Activated T-cell treated with anti-CD3 and anti-CD28 coated beads, Interleukin-2, amount 50 U/mL, for 24 hours (primary cell): Measurements from ENCODE around the gene CLCNKA.
"Not testable (repeated sequence)": the region's sequence is repeated elsewhere in the genome, so short reads cannot be mapped to it uniquely, and the experiment has no call there.

Source experiments
- DNase-seq: peaks from one replicate; pipeline ENCODE4 v3.0.0-alpha.2; 2020
- H3K27ac Mint-ChIP-seq: 2 replicates; pipeline ENCODE4 v1.8.0; 2020; ENCODE audit warnings: mild to moderate bottlenecking, mixed read lengths
- H3K27me3 Mint-ChIP-seq: 2 replicates; pipeline ENCODE4 v1.8.0; 2020; ENCODE audit warnings: mixed read lengths
- H3K36me3 Mint-ChIP-seq: 2 replicates; pipeline ENCODE4 v1.8.0; 2020; ENCODE audit warnings: low read depth, mixed read lengths
- H3K4me1 Mint-ChIP-seq: 2 replicates; pipeline ENCODE4 v1.8.0; 2020; ENCODE audit warnings: low read depth, mixed read lengths
- H3K4me3 Mint-ChIP-seq: 2 replicates; pipeline ENCODE4 v1.8.0; 2020; ENCODE audit warnings: mild to moderate bottlenecking, moderate library complexity, mixed read lengths
- H3K9me3 Mint-ChIP-seq: 2 replicates; pipeline ENCODE4 v1.8.0; 2020; ENCODE audit warnings: mixed read lengths

The CLCNKA gene

GRCh38 chr1:16053781-16054502 is 32.1 kb downstream of the CLCNKA start:
- Mint-ChIP-seq H3K4me1 (peaks cover 6% of the 10 kb centered on the region), H3K27me3 (peaks cover 18% of the 10 kb centered on the region), H3K9me3 (no peaks in the 10 kb centered on the region), H3K36me3 (no peaks in the 10 kb centered on the region), H3K4me3 (no peak overlapping the region), H3K27ac (no peak overlapping the region)
- DNase-seq, result no peak

GRCh38 chr1:16054598-16055540 is 33.0 kb downstream of the CLCNKA start:
- Mint-ChIP-seq H3K27me3 (peaks cover 10% of the 10 kb centered on the region), H3K27ac (no peak overlapping the region), H3K4me1 (peaks cover 6% of the 10 kb centered on the region), H3K36me3 (no peaks in the 10 kb centered on the region), H3K4me3 (no peak overlapping the region), H3K9me3 (no peaks in the 10 kb centered on the region)
- DNase-seq, result no peak

- Mint-ChIP-seq H3K9me3 (no peaks in the 10 kb centered on the region), H3K27ac (no peak overlapping the region), H3K4me3 (no peak overlapping the region), H3K4me1 (peaks cover 6% of the 10 kb centered on the region), H3K27me3 (peaks cover 4% of the 10 kb centered on the region), H3K36me3 (no peaks in the 10 kb centered on the region)
- peak; percentile 90 for DNase-seq
These were observed 34.0 kb downstream of the CLCNKA start for GRCh38 chr1:16055613-16056520.

GRCh38 chr1:16056521-16056912 is 34.7 kb downstream of the CLCNKA start:
- not testable (repeated sequence) for H3K36me3 Mint-ChIP-seq, H3K27me3 Mint-ChIP-seq, DNase-seq, H3K27ac Mint-ChIP-seq, H3K4me3 Mint-ChIP-seq, H3K9me3 Mint-ChIP-seq, H3K4me1 Mint-ChIP-seq

- not testable (repeated sequence) for H3K27ac Mint-ChIP-seq, H3K27me3 Mint-ChIP-seq, H3K36me3 Mint-ChIP-seq, DNase-seq, H3K4me1 Mint-ChIP-seq, H3K9me3 Mint-ChIP-seq, H3K4me3 Mint-ChIP-seq
These were observed 35.6 kb downstream of the CLCNKA start for GRCh38 chr1:16057314-16057915.

- H3K4me1 Mint-ChIP-seq, DNase-seq: not testable (repeated sequence)
These were observed 36.7 kb downstream of the CLCNKA start for GRCh38 chr1:16058394-16059120.

GRCh38 chr1:16061266-16061665 is 39.4 kb downstream of the CLCNKA start:
- no peaks in the 10 kb centered on the region for H3K9me3 Mint-ChIP-seq
- no peak overlapping the region for H3K4me3 Mint-ChIP-seq
- no peak for DNase-seq
- H3K27ac Mint-ChIP-seq, result no peak overlapping the region
- H3K27me3 Mint-ChIP-seq, result peaks cover 5% of the 10 kb centered on the region
- H3K36me3 Mint-ChIP-seq, result no peaks in the 10 kb centered on the region
- peaks cover 9% of the 10 kb centered on the region for H3K4me1 Mint-ChIP-seq

More at GRCh38 chr1:16058394-16059120, 36.7 kb downstream of the CLCNKA start:
- not testable (repeated sequence) for H3K4me3 Mint-ChIP-seq, H3K36me3 Mint-ChIP-seq, H3K9me3 Mint-ChIP-seq, H3K27me3 Mint-ChIP-seq, H3K27ac Mint-ChIP-seq

- H3K36me3 Mint-ChIP-seq, H3K4me1 Mint-ChIP-seq, DNase-seq, H3K27ac Mint-ChIP-seq, H3K27me3 Mint-ChIP-seq, H3K4me3 Mint-ChIP-seq, H3K9me3 Mint-ChIP-seq: not testable (repeated sequence)
These were observed 40.3 kb downstream of the CLCNKA start for GRCh38 chr1:16061989-16062686.

GRCh38 chr1:16062687-16063075 is 40.8 kb downstream of the CLCNKA start:
- H3K4me3 Mint-ChIP-seq, H3K27me3 Mint-ChIP-seq, H3K9me3 Mint-ChIP-seq, DNase-seq, H3K36me3 Mint-ChIP-seq, H3K4me1 Mint-ChIP-seq, H3K27ac Mint-ChIP-seq: not testable (repeated sequence)

GRCh38 chr1:16063226-16063829 is 41.5 kb downstream of the CLCNKA start:
- Mint-ChIP-seq H3K27ac (no peak overlapping the region), H3K4me3 (no peak overlapping the region), H3K27me3 (peaks cover 5% of the 10 kb centered on the region), H3K9me3 (no peaks in the 10 kb centered on the region), H3K36me3 (no peaks in the 10 kb centered on the region), H3K4me1 (peaks cover 9% of the 10 kb centered on the region)
- DNase-seq, result no peak

- peaks cover 5% of the 10 kb centered on the region for H3K27me3 Mint-ChIP-seq
- H3K9me3 Mint-ChIP-seq, result no peaks in the 10 kb centered on the region
- H3K4me1 Mint-ChIP-seq, result peaks cover 9% of the 10 kb centered on the region
- DNase-seq, result no peak
- no peak overlapping the region for H3K27ac Mint-ChIP-seq
- no peaks in the 10 kb centered on the region for H3K36me3 Mint-ChIP-seq
- no peak overlapping the region for H3K4me3 Mint-ChIP-seq
These were observed 42.1 kb downstream of the CLCNKA start for GRCh38 chr1:16063921-16064320.

- DNase-seq, result no peak
- Mint-ChIP-seq H3K9me3 (no peaks in the 10 kb centered on the region), H3K4me1 (peaks cover 9% of the 10 kb centered on the region), H3K4me3 (no peak overlapping the region), H3K27me3 (peaks cover 5% of the 10 kb centered on the region), H3K36me3 (no peaks in the 10 kb centered on the region), H3K27ac (no peak overlapping the region)
These were observed 42.9 kb downstream of the CLCNKA start for GRCh38 chr1:16064536-16065268.
